ENCODE measurements around the gene RBM39. TPM values are rescaled to one million over a fixed set of nuclear protein-coding genes. Genes with fewer than 3 reads are reported as not detected.

The RBM39 gene
- total and polyA plus RNA-seq, 9 of the 15 experiments (the other 6 are each of a cell fraction or from before 2014, with no cell fraction given): 143 to 319 (median 228) TPM

DNA sequence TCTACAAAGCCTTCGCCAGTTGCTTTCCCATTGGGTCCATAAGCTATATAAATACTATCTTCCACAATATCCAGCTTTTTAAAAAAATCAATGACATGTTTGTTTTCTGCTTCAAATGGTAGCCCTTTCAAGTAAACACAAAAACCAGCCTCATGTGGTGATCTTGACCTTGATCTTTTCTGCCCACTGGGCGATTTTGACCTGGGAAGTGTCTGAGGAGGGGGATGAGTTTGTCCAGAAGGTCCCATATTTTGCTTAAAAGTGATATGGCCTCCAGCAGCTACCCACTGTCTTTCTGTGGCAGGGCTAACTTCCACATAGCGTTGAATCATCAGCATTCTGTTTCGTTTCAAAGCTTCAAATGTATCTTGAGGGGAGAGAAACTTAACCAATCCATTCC lies 88.2 kb downstream of the RBM39 start:
- BruUV-seq (replicated peaks): no TSS peak

More for the DNA sequence above, 88.2 kb downstream of the RBM39 start:
- Histone ChIP-seq H3K79me2 (ENCODE audit: control insufficient read depth, insufficient read depth, low read length) (peaks cover 99% of the 10 kb centered on the region), H3K4me3 (no peak overlapping the region), H3K27ac (ENCODE audit: extremely low read depth, low read depth, low read length) (no peak overlapping the region), H3K4me2 (ENCODE audit: insufficient read depth, low read length) (no peak overlapping the region), H2AFZ (ENCODE audit: low read depth, low read length) (no peak overlapping the region), H3K4me1 (replicated peaks in 1 of 2; ENCODE audit: control insufficient read depth in 2 of 2, insufficient read depth in 2 of 2, low read length in 2 of 2) (peaks cover 0 to 5% of the 10 kb centered on the region in 2 experiments; a peak in 1 of 5 replicates), H3K27me3 (ENCODE audit: control insufficient read depth in 2 of 2, insufficient read depth in 2 of 2, low read length in 2 of 2) (no peaks in the 10 kb centered on the region), H4K20me1 (replicated peaks; ENCODE audit: control insufficient read depth, insufficient read depth, low read length) (peaks cover 22% of the 10 kb centered on the region; the same call in 1 of the 2 replicates), H3K9me1 (ENCODE audit: control insufficient read depth, insufficient read depth, low read length) (no peaks in the 10 kb centered on the region), H3K36me3 (ENCODE audit: control insufficient read depth, insufficient read depth, low read length) (peaks cover 71% of the 10 kb centered on the region), H3K9me3 (replicated peaks; ENCODE audit: control insufficient read depth, insufficient read depth, low read depth, low read length) (no peaks in the 10 kb centered on the region), H3K9ac (ENCODE audit: insufficient read depth in 1 of 2, low read depth in 2 of 2, low read length in 2 of 2) (no peak overlapping the region)
- ChIA-PET POLR2A (interaction anchor here (0.7 to 3.8 kb wide), 2 partner anchors 10 to 188 kb away, joined by 4 to 26 read pairs; partner anchors contain the start of genes CPNE1 and RBM12), CTCF (ENCODE audit: low intra/inter-chr PET ratio) (no interaction called here)
- DNase-seq (ENCODE audit: extremely low read depth in 1 of 4, low spot score in 3 of 4) (no peak), FAIRE-seq (no peak), ATAC-seq (no peak)
- in situ Hi-C loops (cut with MboI): no loop called here
- TF ChIP-seq PTBP1 (IDR thresholded peaks at IDR 0.05; ENCODE audit: low read depth, low read length) (no peak), MECOM (CRISPR knock-in tag; IDR thresholded peaks at IDR 0.05) (no peak), NFRKB (IDR thresholded peaks at IDR 0.05; ENCODE audit: low read depth) (no peak), ZNF717 (CRISPR knock-in tag; IDR thresholded peaks at IDR 0.05) (no peak), RFX5 (IDR thresholded peaks at IDR 0.05; ENCODE audit: low read depth, low read length) (no peak), EP400 (IDR thresholded peaks at IDR 0.05) (no peak), ZFP30 (CRISPR knock-in tag; IDR thresholded peaks at IDR 0.05; ENCODE audit: borderline replicate concordance) (no peak), FOXK1 (CRISPR knock-in tag; IDR thresholded peaks at IDR 0.05; ENCODE audit: borderline replicate concordance) (no peak)
- TF ChIP-seq, protein P1, sequence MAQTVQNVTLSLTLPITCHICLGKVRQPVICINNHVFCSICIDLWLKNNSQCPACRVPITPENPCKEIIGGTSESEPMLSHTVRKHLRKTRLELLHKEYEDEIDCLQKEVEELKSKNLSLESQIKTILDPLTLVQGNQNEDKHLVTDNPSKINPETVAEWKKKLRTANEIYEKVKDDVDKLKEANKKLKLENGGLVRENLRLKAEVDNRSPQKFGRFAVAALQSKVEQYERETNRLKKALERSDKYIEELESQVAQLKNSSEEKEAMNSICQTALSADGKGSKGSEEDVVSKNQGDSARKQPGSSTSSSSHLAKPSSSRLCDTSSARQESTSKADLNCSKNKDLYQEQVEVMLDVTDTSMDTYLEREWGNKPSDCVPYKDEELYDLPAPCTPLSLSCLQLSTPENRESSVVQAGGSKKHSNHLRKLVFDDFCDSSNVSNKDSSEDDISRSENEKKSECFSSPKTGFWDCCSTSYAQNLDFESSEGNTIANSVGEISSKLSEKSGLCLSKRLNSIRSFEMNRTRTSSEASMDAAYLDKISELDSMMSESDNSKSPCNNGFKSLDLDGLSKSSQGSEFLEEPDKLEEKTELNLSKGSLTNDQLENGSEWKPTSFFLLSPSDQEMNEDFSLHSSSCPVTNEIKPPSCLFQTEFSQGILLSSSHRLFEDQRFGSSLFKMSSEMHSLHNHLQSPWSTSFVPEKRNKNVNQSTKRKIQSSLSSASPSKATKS (CRISPR knock-in tag; IDR thresholded peaks at IDR 0.05): no peak
- TF ChIP-seq, protein P2, sequence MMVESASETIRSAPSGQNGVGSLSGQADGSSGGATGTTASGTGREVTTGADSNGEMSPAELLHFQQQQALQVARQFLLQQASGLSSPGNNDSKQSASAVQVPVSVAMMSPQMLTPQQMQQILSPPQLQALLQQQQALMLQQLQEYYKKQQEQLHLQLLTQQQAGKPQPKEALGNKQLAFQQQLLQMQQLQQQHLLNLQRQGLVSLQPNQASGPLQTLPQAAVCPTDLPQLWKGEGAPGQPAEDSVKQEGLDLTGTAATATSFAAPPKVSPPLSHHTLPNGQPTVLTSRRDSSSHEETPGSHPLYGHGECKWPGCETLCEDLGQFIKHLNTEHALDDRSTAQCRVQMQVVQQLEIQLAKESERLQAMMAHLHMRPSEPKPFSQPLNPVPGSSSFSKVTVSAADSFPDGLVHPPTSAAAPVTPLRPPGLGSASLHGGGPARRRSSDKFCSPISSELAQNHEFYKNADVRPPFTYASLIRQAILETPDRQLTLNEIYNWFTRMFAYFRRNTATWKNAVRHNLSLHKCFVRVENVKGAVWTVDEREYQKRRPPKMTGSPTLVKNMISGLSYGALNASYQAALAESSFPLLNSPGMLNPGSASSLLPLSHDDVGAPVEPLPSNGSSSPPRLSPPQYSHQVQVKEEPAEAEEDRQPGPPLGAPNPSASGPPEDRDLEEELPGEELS (CRISPR knock-in tag; IDR thresholded peaks at IDR 0.05; ENCODE audit: borderline replicate concordance): no peak
- TF ChIP-seq, protein P3, sequence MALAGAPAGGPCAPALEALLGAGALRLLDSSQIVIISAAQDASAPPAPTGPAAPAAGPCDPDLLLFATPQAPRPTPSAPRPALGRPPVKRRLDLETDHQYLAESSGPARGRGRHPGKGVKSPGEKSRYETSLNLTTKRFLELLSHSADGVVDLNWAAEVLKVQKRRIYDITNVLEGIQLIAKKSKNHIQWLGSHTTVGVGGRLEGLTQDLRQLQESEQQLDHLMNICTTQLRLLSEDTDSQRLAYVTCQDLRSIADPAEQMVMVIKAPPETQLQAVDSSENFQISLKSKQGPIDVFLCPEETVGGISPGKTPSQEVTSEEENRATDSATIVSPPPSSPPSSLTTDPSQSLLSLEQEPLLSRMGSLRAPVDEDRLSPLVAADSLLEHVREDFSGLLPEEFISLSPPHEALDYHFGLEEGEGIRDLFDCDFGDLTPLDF (CRISPR knock-in tag; IDR thresholded peaks at IDR 0.05): no peak
- intact Hi-C loops (cut with micrococcal nuclease): no loop called here
- 93% methylated on average over 4 of the region's 4 CpGs for WGBS (ENCODE audit: insufficient coverage, low coverage, missing lambda C conversion rate)
